ENCODE results near the gene LRRC47.

GRCh38 chr1:3730543-3731247 is 65.6 kb downstream of the LRRC47 start:
- TF ChIP-seq CTCF (IDR thresholded peaks at IDR 0.05) (no peak), POLR2A (IDR thresholded peaks at IDR 0.05) (no peak), POLR2AphosphoS5 (IDR thresholded peaks at IDR 0.05) (no peak)
